HL-60 (cell line): ENCODE results near the gene ARRB2.

Experiments
- GABPA ChIP-seq: IDR thresholded peaks from 2 replicates; pipeline ENCODE4 v1.6.1; 2012; ENCODE audit warnings: low read depth
- POLR2AphosphoS5 ChIP-seq: IDR thresholded peaks from 2 replicates; pipeline ENCODE4 v1.6.1; 2012; ENCODE audit warnings: low read depth
- REST ChIP-seq: IDR thresholded peaks from 2 replicates; pipeline ENCODE4 v1.6.1; 2012; ENCODE audit warnings: low read depth; ENCODE audit not compliant: insufficient replicate concordance
- SPI1 ChIP-seq: IDR thresholded peaks from 2 replicates; pipeline ENCODE4 v1.6.1; 2012; ENCODE audit warnings: low read depth, mild to moderate bottlenecking, borderline replicate concordance
- TF ChIP-seq, protein P1 (sequence below): IDR thresholded peaks from one replicate; pipeline ENCODE4 v1.5.1; 2011; ENCODE audit warnings: low read length, control low read depth, inconsistent platforms; ENCODE audit not compliant: insufficient read depth

DNA sequence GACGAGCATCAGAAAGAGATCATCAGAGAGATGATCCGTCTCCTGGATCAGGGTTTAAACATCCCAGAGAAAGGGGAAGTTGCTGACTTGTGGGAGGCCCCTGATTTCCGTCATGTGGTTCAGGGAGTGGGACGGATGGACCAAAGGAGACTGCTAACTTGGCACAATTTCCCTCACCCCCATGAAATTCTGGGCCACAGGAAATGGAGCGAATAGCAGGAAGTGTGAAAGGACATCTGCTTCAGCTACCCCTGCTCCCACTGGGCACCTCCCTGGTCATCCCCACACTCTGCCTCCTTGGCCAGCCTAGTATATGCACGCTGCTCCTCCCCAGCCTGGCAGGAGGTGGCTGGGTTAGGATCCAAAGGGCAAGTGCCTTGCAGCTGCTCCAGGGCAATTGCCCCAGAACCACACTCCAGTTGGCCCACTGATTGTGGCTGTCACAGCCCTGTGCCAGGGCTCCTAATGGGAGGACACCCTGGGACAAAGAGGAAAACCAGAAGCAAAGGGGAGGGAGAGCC lies 1.3 kb downstream of the ARRB2 start:
- TF ChIP-seq, protein P1, sequence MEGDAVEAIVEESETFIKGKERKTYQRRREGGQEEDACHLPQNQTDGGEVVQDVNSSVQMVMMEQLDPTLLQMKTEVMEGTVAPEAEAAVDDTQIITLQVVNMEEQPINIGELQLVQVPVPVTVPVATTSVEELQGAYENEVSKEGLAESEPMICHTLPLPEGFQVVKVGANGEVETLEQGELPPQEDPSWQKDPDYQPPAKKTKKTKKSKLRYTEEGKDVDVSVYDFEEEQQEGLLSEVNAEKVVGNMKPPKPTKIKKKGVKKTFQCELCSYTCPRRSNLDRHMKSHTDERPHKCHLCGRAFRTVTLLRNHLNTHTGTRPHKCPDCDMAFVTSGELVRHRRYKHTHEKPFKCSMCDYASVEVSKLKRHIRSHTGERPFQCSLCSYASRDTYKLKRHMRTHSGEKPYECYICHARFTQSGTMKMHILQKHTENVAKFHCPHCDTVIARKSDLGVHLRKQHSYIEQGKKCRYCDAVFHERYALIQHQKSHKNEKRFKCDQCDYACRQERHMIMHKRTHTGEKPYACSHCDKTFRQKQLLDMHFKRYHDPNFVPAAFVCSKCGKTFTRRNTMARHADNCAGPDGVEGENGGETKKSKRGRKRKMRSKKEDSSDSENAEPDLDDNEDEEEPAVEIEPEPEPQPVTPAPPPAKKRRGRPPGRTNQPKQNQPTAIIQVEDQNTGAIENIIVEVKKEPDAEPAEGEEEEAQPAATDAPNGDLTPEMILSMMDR: no peak
- TF ChIP-seq GABPA: no peak
- TF ChIP-seq POLR2AphosphoS5: no peak
- no peak for TF ChIP-seq REST
- no peak for TF ChIP-seq SPI1
